HG03469 (cell line): ENCODE results near the gene TRAPPC11.
"Not testable (repeated sequence)": the region's sequence is repeated elsewhere in the genome, so short reads cannot be mapped to it uniquely, and the experiment has no call there.

Experiments used
- ATAC-seq: cut with Tn5 transposase; IDR thresholded peaks from one replicate; pipeline ENCODE4 v1.9.1; 2021; ENCODE audit warnings: mild to moderate bottlenecking, moderate library complexity, moderate number of reproducible peaks; ENCODE audit not compliant: unreplicated experiment

TRAPPC11 gene

DNA sequence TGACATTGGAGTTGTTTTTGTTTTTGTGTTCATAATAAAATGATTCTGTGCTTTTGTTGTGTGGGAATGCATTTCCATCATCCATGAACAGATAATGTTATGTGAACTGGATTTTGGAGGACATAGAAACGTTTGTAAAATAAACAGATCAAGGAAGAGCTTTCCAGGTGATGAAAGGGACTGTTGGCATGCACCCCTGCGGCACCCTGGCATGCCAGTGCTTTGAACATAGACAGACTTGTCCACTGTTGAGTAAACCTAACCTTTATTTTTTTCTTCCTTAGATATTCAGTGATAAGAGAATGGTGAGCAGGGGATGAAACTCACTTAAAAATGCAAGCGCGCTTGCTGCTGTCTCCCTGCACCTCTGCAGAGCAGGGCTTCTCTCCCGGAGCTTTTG is 59.8 kb downstream of the TRAPPC11 start:
- no peak for ATAC-seq

DNA sequence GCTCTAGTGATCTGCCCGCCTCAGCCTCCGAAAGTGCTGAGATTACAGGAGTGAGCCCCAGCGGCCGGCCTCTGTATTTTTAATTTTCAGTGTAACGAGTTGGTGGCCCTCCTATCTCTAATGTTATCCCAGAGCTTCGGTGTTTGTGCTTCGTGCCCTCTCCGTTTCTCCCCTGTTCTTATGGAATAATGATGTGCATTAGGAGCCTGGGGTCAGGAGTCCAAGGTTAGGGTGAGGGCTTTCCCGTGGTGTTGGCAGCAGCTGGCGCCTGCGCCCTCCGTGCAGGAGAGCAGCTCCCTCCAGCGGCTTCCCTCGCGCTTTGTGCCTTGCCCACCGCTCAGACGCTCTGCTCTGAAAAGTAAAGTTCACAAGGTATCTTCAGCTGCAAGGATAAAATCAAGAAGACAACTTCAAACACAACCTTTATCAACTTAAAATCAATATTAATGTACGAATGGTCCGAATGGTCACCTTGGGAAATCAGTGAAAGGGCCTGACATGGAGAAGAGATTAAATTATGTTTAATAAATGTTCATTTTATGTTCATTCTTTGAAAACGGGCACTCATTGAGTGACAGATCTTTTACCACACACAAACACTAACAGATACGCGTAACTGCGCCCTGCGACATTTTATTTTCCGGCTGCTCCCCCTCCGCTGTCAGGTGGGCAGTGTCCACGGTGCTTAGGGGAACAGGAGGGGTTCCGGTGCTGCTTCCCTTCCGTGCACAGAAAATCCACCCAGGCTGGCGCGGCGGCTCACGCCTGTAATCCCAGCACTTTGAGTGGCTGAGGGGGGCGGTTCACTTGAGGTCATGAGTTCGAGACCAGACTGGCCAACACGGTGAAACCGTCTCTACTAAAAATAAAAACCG is 62.4 kb downstream of the TRAPPC11 start:
- ATAC-seq: no peak

DNA sequence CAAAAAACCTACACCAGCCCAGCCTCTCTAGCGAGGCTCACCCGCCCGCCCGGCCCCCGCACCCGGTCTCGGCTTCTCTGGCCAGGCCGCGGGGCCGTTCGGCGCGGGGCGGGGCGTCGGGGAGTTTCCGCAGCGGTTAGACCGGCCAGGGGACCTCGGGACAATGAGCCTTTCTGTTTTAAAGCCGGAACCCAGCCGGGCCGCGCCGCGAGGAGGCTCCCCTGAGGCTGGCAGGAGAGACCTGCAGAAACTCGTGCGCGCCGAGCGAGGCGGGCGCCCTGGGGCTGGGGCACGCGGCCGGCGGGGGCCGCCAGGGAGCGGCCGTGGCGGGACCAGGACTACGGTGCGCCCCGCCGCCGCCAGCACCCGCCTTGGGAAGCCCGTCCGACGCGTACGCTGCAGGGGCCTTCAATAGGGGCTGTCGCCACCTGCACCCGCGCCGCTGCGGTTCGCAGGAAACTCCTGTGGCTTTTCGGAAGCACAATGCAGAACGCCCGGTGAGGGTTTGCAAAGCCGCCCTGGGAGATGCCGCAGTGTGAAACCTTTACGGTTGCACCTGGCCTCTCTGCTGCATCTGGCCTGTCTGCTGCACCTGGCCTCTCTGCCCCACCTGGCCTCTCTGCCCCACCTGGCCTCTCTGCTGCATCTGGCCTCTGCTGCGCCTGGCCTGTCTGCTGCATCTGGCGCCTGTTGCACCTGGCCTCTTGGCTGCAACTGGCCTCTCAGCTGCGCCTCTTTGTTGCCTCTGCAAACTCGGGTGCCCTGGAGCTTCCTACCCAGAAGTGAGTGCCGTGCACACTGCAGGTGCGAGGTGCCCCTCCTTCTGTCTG is 63.9 kb downstream of the TRAPPC11 start:
- peak; percentile 63 for ATAC-seq

DNA sequence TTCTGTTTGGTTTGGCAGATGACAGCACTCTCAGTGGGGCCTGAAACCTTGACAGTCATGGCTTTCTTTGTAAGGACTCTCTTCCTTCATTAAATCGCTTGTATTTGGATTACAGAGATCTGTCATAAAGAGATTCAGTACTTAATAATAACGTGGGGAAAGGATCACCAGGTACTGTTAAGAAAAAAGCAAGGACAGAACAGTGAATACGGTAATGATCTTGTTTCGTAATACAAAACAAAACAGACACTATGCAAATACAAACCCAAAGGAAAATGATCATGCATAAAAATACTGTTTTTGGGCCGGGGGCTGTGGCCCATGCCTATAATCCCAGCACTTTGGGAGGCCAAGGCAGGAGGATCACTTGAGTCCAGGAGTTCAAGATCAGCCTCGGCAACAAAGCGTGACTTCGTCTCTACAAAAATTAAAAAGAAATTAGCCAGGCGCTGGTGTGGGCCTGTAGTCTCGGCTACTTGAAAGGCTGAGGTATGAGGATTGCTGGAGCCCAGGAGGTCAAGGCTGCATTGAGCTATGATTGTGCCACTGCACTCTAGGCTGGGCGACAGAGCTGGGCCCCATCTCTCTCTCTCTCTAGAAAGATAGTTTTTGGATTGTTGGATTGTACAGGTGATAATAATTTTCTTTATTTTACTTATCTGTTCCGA is 64.6 kb downstream of the TRAPPC11 start:
- ATAC-seq: no peak

DNA sequence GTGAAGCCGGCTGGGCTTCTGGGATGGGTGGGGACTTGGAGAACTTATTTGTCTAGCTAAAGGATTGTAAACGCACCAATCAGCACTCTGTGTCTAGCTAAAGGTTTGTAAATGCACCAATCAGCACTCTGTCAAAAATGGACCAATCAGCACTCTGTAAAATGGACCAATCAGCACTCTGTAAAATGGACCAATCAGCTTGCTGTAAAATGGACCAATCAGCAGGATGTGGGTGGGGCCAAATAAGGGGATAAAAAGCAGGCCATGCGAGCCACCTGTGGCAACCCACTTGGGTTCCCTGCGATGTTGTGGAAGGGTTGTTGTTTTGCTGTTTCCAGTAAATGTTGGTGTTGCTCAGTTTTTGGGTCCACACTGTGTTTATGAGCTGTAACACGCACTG is 66.5 kb downstream of the TRAPPC11 start:
- ATAC-seq: not testable (repeated sequence)

DNA sequence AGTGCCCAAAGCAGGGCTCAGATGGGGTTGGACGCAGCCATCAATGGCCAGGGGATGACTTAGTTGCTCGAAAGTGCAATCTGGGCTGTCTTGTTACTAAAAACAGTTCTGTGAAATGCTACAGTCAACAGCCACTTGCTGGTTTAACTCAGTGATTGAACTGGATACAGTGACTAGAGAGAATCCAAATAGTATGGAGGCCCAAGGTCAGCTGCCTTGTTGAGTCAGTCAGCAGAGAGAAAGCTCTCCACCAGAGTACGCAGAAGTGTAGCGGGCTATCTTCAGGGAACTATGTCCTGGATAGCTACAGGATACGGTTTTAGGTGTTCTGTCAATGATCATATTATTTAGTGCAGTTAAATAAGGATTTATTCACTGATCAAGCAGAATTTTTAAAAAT is 68.4 kb downstream of the TRAPPC11 start:
- ATAC-seq: no peak

DNA sequence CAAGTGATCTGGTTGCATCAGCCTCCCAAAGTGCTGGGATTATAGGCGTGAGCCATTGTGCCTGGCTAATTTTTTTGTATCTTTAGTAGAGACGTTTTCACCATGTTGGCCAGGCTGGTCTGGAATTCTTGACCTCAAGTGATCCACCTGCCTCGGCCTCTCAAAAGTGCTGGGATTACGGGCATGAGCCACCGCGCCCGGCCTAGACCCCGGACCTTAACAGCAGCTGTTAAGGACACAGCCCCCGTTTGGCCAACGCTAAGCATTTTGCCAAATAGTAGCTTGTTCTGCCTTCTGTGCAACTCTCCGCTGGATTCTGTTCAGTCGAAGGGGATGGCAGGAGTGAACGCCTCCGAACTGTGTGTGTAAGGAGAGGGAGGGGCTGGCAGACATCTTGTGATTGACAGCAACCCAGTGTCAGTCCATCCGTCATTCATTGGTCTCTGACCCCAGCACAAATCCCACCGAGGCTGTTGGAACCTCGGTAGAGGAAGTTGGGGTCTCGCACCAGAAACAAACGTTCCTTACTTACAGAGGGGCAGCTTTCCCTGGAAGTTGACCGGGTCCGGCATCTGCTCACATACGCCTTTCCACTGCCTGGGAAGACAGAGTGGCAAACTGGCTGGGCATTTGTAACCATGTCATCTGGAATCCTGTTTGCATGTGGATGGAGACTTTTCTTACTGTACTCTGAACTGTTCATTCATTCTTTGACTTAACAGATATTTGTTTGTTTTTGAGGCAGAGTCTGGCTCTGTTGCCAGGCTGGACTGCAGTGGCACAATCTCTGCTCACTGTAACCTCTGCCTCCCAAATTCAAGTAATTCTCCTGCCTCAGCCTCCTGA is 69.4 kb downstream of the TRAPPC11 start:
- no peak for ATAC-seq

DNA sequence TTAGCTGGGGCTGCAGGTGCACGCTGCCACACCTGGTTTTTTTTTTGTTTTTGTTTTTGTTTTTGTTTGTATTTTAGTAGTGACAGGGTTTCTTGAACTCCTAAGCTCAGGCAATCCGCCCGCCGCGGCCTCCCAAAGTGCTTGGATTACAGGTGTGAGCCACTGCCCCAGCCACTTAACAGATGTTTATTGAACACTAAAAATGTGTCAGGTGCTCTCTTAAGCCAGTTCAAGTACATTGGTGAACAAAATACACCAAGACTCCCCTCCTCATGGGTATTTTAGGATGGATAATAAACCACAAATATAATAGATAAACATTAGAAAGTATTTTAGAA is 69.9 kb downstream of the TRAPPC11 start:
- ATAC-seq: no peak

DNA sequence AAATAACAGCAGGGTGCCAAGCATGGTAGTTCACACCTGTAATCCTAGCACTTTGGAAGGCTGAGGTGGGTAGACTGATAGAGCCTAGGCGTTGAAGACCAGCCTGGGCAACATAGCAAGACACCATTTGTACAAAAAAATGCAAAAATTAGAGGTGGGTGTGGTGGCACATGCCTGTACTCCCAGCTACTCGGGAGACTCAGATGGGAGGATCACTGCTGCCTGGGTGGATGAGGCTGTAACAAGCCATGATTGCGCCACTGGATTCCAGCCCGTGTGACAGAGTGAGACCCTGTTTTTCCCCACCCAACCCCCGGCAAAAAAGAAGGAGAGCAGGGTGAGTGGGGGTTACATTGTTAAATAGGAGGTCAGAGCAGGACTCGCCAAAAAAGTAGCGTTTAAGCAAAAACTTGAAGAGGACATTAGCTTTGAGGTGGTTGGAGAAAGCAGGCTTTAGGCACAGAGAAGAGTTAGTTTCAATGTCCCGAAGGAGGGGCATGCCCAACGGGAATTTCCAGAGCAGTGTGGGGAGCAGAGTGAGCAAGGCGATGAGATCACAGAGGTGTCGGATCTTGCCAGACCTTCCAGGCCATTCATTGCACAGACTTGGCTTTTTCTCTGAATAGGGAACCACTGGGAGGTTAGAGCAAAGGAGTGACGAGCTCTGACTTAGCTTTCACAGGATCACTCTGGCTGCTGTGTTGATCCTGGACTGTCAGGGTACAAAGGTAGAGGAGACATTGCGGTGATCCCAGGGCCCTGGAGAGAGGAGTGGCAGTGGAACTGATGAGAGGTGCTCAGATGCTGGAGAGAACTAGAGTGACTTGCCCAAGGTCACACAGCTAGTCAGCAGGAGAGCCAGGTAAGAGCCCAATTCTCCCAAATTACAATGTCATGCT is 70.6 kb downstream of the TRAPPC11 start:
- ATAC-seq: no peak

DNA sequence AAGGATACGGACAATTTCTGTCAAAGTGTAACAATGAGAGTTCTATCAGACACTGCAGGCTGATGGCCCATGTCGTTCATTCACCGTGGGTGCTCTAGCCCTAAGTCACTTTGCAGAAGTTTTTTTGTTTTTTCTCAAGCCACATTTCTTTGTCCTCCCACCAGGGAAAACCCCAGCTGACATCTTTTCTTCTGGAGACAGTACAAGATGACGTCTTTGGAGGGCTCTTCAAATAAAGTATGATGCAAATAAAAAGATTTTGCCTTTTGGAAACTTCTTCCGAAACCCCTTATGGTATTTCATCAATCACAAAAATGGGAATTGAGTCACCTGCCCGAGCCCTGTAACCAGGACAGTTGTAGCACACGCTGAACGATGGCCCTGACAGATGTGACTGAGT is 73.2 kb downstream of the TRAPPC11 start:
- ATAC-seq: no peak

DNA sequence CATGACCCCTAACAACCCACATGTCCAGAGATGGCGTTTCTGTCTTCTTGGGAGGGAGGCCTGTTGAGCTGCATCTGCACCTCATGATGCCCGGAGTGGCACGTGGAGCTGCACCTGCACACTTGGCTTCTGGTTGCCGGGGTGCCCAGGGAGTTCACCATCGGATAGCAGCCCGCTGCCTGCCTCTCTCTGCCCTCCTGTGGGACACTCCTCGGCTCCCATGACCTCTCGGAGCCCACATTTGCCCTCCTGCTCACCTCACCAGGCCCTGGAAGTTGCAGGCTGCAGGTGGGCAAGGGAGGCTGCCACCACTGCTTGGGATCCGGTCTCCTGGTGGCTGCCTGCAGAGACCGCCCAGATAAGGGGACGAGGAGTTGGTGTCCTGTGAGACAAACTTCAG is 74.1 kb downstream of the TRAPPC11 start:
- no peak for ATAC-seq

DNA sequence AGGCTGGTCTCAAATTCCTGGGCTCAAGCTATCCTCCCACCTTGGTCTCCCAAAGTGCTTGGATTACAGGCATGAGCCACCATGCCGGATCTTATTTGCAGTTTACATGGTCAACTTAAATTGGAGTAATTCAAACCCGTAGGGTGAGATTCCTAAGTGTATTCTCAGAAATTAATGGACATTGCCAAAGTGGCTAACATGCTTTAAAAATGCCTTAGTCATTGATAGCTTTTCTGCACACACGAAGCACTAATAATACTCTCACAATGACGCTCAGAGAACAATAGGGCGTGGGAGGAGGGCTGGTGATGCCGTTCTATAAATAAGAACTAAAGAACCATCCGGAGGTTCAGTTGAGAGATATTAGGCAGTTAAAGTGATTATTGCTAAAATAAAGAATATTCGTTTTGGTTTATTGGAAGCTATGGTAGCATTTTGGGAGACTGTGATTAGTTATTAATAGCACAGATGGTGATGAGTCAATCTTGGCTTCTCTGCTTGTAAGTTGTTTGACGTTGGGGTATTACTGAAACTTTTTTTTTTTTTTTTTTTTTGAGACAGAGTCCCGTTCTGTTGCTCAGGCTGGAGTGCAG is 79.1 kb downstream of the TRAPPC11 start:
- ATAC-seq: no peak

DNA sequence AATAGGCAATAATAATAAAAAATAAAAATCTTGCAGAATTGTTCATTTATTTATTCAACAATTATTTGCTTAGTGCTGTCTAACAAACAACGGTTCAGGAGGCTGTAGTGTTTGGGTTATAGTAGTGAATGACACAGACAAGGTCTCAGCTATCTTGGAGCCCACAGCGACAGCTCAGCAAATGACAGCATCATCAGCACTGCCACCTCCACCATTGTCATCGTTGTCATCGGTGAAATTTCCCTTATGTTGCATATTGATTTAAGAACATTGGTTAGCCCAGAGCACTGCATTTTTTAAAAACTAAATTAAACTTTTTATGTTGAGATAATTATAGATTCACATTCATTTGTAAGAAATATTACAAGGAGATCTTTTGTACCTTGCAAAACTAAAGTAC is 79.9 kb downstream of the TRAPPC11 start:
- no peak for ATAC-seq

DNA sequence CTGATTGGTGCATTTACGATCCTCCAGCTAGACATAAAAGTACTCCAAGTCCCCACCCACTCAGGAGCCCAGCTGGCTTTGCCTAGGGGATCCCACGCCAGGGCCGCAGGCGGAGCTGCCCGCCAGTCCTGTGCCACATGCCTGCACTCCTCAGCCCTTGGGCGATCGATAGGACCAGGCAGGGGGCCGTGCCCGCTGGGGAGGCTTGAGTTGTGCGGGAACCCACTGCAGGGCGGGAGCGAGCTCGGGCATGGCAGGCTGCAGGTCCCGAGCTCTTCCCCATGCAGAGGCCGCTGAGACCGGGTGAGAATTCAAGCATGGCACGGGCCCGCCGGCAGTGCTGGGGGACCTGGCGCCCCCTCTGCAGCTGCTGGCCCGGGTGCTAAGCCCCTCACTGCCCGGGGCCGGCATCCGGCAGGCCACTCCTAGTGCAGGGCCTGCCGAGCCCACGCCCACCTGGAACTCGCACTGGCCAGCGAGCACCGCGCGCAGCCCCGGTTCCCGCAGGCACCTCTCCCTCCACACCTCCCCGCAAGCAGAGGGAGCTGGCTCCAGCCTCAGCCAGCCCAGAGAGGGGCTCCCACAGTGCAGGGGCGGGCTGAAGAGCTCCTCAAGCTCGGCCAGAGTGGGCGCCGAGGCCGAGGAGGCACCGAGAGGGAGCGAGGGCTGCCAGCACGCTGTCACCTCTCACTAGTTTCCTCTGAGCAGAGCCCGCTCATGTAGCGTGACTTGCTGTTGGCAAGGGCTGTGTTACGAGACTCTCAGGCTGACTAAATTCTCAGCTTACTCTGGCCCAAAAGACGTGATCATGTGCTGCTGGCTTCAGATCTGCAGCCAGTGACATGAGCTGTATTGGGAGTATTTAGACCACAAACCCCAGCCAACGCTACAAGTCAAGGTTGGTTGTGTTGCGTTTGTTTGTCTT is 87.5 kb downstream of the TRAPPC11 start:
- ATAC-seq: no peak

DNA sequence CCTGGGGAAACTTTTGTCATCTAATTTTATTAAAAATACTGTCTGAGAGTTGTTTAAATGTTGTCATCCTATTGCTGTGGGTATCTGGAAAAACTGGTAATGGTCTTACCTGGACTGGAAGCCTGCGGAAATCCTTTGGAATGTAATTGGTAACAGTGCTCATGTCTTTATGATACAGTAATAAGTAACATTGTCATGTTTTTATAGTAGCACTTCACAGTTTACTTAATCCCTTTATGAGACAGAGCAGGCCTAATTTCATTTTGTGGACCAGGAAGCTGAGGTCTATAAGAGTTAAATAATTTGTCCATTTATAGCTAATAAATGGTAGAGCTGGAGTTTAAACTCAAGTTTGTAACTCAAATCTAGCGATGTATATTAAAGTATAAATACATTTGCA is 88.3 kb downstream of the TRAPPC11 start:
- no peak for ATAC-seq

DNA sequence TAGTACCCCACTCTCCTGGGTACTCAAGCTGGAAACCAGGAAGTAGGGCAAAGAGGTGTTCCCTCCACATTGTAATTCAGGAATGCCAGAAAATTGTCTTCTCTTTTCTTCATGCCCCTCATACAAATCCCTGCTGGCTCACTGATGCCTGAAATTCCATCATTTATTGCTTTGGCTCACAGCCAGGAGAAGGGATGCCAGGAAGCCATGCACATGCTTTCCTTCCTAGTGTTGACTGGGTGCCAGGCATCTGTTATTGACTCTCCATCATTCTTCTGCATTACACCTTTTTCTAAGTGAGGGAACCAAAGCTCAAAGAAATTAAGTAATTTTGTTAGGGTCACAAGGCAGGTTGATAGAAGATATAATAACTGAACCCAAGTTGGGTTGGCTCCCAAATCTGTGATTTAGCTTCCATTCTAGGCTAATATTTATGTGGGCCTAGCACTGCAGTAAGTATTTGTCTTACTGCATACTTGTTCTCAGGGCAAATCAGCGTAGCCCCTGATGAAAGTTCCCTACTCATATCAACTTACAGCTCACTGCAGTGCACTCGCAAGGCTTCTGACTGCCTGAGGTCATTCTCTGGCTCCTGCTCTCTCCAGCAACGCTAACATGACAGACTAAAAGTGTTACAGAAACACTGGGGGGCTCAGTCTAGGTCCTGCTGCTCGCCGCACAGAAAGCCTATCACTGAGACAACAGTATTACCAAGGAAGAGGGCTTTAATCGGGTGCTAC is 89.0 kb downstream of the TRAPPC11 start:
- no peak for ATAC-seq

DNA sequence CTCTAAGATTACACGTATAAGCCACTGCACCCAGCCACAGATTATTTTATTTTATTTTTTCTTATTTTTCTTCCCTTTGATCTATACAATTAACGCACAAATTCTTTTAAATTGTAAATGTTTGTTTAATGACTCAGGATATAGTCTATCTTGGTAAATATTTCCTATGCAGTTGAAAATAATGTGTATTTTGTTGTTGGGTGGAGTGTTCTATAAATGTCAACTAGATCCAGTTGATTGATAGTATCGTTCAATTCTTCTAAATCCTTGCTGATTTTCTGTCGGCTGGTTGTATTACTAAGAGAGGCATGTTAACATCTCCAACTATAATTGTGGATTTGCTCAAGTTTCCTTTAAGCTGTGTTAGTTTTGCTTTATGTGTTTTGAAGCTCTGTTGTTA is 92.0 kb downstream of the TRAPPC11 start:
- no peak for ATAC-seq

DNA sequence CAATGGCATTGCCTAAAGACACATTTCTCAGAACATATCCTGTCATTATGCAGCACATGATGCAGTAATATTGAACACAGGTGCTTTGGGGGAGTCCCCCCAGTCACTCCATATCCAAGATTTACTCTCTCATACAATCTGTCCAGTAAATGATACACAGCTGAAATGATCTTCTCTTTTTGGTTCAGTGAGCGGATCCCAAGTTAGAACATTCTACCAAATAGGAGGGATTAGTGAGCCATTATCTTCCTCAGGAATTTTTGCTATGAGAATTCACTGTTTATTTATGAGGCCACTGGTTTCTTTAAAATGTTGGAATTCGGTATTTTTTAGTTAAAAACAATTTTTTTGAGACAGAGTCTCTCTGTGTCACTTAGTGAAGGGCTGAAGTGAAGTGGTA is 96.5 kb downstream of the TRAPPC11 start:
- ATAC-seq: no peak
